Ureter (tissue), 1 donor: ENCODE measurements around the gene CACNG4. TPM values are rescaled to one million over a fixed set of nuclear protein-coding genes. Genes with fewer than 3 reads are reported as not detected.
"Not testable (repeated sequence)": the region's sequence is repeated elsewhere in the genome, so short reads cannot be mapped to it uniquely, and the experiment has no call there.

Experiments used
- DNase-seq: peaks from one replicate; pipeline ENCODE4 v3.0.0-alpha.2; 2020; ENCODE audit warnings: low spot score
- total RNA-seq: library from RNA; stranded (reverse); gene quantifications from one replicate; pipeline ENCODE4 v1.2.4, GENCODE V29; 2023
- donor health status: DM: yes; HTN: yes; CAD: no.

CACNG4 gene
- total RNA-seq, 1 donor from 2014 or later, result 0.57 TPM

- no peak for DNase-seq
Observed at GRCh38 chr17:67018471-67019434, 54.2 kb downstream of the CACNG4 start.

GRCh38 chr17:67019809-67020208 lies 55.3 kb downstream of the CACNG4 start:
- DNase-seq, result no peak

- DNase-seq, result no peak
Observed at GRCh38 chr17:67020293-67020766, 55.8 kb downstream of the CACNG4 start.

- DNase-seq, result no peak
Observed at GRCh38 chr17:67021196-67021595, 56.7 kb downstream of the CACNG4 start.

DNA sequence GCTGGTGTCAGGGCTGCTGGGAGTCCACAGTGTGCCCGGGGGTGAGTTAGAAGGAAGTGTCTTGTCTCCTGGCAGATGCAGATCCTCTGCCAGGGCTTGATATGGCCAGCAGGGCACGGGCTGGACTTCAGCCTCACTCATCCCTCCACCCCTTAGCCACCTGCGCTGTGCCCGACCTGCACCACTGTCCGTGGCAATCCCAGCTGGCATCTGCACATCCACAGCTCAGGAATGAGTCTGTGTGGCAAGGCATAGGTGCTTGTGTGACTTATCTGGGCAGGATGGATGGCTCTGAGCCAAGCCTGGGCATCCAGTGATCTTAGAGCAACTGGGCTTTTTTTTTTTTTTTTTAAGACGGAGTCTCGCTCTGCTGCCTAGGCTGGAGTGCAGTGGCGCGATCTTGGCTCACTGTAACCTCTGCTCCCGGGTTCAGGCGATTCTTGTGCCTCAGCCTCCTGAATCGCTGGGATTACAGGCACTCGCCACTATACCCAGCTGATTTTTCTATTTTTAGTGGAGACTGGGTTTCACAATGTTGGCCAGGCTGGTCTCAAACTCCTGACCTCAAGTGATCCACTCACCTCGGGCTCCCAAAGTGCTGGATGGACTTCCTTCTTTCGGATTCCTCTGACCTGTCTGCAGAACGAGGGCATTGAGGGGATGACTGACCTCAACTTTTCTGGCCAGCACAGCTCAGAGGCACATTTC lies 57.4 kb downstream of the CACNG4 start:
- DNase-seq, result no peak

- no peak for DNase-seq
Observed at GRCh38 chr17:67022451-67022810, 57.9 kb downstream of the CACNG4 start.

DNA sequence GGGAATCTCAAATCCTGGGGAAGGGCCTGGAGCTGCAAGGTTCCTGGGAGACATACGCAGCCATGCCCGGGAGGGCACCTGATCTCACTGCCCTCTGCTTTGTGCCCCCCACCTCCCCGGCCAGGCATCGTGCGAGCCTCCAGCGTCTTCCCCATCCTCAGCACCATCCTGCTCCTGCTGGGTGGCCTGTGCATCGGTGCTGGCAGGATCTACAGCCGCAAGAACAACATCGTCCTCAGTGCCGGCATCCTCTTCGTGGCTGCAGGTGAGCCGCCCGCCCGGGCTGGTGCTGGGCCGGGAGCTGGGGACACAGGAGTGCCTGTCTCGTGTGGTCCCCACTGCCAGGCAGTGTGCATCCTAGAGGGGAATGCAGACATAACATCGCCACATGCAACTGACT lies 60.2 kb downstream of the CACNG4 start:
- no peak for DNase-seq

GRCh38 chr17:67025216-67025792 lies 60.8 kb downstream of the CACNG4 start:
- no peak for DNase-seq

- no peak for DNase-seq
Observed at GRCh38 chr17:67026341-67026740, 61.8 kb downstream of the CACNG4 start.

GRCh38 chr17:67027031-67027628 lies 62.6 kb downstream of the CACNG4 start:
- no peak for DNase-seq

DNA sequence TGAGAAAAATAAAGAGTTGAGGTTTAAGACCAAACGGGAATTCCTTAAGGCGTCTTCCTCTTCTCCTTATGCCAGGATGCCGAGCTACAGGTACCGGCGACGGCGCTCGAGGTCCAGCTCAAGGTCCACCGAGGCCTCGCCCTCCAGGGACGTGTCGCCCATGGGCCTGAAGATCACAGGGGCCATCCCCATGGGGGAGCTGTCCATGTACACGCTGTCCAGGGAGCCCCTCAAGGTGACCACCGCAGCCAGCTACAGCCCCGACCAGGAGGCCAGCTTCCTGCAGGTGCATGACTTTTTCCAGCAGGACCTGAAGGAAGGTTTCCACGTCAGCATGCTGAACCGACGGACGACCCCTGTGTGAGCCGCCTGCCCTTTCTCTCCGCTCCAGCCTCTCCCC lies 66.1 kb downstream of the CACNG4 start:
- no peak for DNase-seq

DNA sequence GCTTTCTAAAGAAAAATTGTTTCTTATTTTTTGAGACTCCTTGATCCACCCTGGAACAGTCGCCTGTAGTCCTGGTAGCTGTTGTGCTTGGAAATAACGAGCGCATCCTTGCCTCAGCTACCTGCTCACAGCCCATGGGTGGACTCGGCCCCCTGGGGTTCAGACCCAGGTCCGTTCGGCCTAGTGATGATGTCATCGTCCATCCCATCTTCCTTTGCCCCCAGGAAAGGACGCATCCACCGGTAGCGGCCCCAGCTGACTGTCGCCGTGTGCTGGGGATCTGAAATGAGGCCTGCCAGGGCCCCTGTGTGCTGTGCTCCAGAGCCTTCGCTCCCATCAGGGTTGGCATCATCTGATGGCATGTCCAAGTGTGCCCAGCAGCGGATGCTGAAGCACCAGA lies 67.9 kb downstream of the CACNG4 start:
- no peak for DNase-seq

- DNase-seq, result no peak
Observed at GRCh38 chr17:67032985-67033384, 68.5 kb downstream of the CACNG4 start.

DNA sequence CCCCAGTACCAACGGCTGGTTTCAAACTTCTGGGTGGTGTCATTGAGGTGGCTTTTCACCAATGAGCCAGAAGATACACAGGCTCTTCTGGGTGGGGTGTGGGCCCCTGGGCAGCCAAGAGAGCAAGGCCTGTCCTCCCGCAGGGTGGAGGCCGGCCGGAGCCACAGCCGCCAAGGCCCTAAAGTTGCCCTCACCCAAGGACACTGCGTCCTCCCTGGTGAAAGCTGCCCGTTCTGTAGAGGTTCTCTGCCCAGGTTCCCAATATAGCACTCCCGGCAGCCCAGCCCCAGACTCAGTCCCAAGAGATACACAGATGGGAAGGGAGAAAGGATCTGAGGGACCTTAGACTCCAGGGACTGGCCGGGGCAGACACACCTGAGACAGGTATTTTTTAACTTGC lies 69.1 kb downstream of the CACNG4 start:
- DNase-seq, result no peak

DNA sequence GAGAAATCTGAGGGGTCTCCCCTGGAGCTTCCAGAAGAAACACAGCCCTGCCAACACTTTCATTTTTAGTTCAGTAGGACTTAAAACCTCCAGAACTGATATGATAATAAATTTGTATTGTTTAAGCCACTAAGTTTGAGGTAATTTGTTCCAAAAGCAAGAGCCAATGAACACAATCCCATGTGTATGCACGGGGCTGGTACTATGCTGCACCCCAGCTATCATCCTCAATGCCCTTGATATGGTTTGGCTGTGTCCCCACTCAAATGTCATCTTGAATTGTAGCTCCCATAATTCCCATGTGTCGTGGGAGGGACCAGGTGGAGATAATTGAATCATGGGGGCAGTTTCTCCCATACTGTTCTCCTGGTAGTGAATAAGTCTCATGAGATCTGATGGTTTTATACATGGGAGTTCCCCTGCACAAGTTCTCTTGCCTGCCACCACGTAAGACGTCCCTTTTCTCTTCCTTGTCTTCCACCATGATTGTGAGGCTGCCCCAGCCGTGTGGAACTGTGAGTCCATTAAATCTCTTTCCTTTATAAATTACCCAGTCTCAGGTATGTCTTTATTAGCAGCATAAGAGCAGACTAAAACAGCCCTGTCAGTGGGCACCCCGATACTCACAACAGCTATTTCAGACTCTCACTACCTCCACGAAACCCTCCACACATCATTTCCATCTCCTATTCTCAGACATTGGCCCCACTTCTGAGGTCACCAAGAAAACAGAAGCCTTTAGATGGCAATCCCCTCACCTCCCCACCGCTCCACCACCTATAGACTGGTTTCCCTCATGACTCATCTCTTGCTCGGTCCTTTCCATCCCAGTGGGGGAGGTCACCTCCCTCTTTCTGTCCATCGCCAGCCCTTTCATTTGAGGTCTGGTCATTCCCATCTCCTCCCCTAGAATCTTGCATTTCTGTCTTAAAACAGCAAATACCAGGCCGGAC lies 70.9 kb downstream of the CACNG4 start:
- no peak for DNase-seq

- no peak for DNase-seq
Observed at GRCh38 chr17:67038861-67039365, 74.4 kb downstream of the CACNG4 start.

- no peak for DNase-seq
Observed at GRCh38 chr17:67040652-67041051, 76.1 kb downstream of the CACNG4 start.

DNA sequence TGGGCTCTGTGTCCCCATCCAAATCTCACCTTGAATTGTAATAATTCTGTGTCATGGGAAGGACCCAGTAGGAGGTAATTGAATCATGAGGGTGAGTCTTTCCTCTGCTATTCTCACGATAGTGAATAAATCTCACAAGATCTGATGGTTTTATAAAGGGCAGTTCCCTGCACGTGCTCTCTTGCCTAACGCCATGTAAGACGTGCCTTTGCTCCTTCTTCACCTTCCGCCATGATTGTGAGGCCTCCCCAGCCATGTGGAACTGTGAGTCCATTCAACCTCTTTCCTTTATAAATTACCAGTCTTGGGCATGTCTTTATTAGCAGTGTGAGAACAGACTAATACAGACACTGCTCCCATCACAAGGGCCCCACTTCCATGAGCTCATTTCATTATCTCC lies 76.6 kb downstream of the CACNG4 start:
- not testable (repeated sequence) for DNase-seq

- DNase-seq, result no peak
Observed at GRCh38 chr17:67041531-67041930, 77.0 kb downstream of the CACNG4 start.
